Pancreas (tissue), 10 donors: Measurements from ENCODE around the gene VWA8. TPM values are rescaled to one million over a fixed set of nuclear protein-coding genes. Genes with fewer than 3 reads are reported as not detected.

ENCODE experiments used
- ATAC-seq, 4 donors: fragments of 200-7000 bp; cut with Tn5 transposase; one replicate each; pipeline versions ENCODE4 v1.8.0 to v1.9.1; 2020; ENCODE audit warnings: mild to moderate bottlenecking in 4 of 4, moderate library complexity in 4 of 4
- DNase-seq, 6 donors: peaks; one replicate each; pipeline ENCODE4 v3.0.0-alpha.2; 2020
- FAIRE-seq: peaks from 2 replicates; lab custom pipeline; 2012; peaks lifted over from hg19 to GRCh38; lab: Jason Lieb, UNC
- H3K27ac ChIP-seq, 4 donors: fragments of 200-600 bp; sonication (generic); 1 replicate in 3 of 4; 2 replicates in 1 of 4; pipeline versions ENCODE4 v1.5.0 to v1.8.0; 2020
- H3K27me3 ChIP-seq, 4 donors: fragments of 200-600 bp; one replicate each; pipeline ENCODE4 v1.8.0; 2021
- H3K36me3 ChIP-seq, 3 donors: fragments of 200-600 bp; sonication (generic) in 1 of 3; one replicate each; pipeline versions ENCODE4 v1.5.0 to v1.8.0; 2020 to 2021
- H3K4me1 ChIP-seq, 3 donors: fragments of 200-600 bp; one replicate each; pipeline ENCODE4 v1.8.0; 2021
- H3K4me3 ChIP-seq, 4 donors: fragments of 200-600 bp; sonication (generic) in 2 of 4; one replicate each; pipeline versions ENCODE4 v1.5.0 to v1.8.0; 2020 to 2021
- H3K9me3 ChIP-seq, 4 donors: fragments of 200-600 bp; one replicate each; pipeline ENCODE4 v1.8.0; 2021
- CTCF ChIP-seq, 4 donors: fragments of 200-600 bp; sonication (generic) in 3 of 4; IDR thresholded peaks; one replicate each; pipeline versions ENCODE4 v1.5.0 to v1.8.0; 2021; ENCODE audit warnings: antibody characterized with exemption in 4 of 4
- WGBS, 2 donors: extraction: QIAGEN DNeasy Blood & Tissue Kit; methylation state at CpG; one replicate each; pipeline ENCODE4 v1.1.7; 2013; 5-methylcytosine and 5-hydroxymethylcytosine counted together
- intact Hi-C, 3 donors: fragments of 100-400 bp; cut with DNase I; formaldehyde crosslinking; loops; one replicate each; pipeline versions ENCODE4 v1.11.1 to v1.14.2; 2022
- polyA plus RNA-seq, 2 donors: library from polyadenylated mRNA; stranded (reverse); fragments of 200-250 nt; gene quantifications; one replicate each; pipeline ENCODE4 v1.2.3, GENCODE V29; 2013
- total RNA-seq, 6 donors: library from RNA; stranded (reverse); fragmentation: NEBNext Ultra II Directional in 4 of 6; extraction: Animal tissue kit (Norgen Biotek cat#: 25700) in 4 of 6; gene quantifications; one replicate each; pipeline versions ENCODE4 v1.2.1 to v1.2.4, GENCODE V29; 2021 to 2023
- donor health status: healthy with polysubstance abuse.
- donor health status: DM: no; HTN: no; CAD: no; lungs with moderate emphysema.
- donor health status: DM: no; HTN: no; CAD: no.
- donor health status: control.
- donor health status: control.
- donor health status: Bipolar disorder and iron deficiency.
- donor health status: DM: yes; HTN: yes; CAD: no.
- donor health status: DM: no; HTN: no; CAD: no.
- donor health status: DM: no; HTN: no; CAD: no.
- donor health status: DM: yes; HTN: yes; CAD: no.

VWA8 gene
- total and polyA plus RNA-seq, 8 donors = 3.3 to 15.8 (median 9.2) TPM

DNA sequence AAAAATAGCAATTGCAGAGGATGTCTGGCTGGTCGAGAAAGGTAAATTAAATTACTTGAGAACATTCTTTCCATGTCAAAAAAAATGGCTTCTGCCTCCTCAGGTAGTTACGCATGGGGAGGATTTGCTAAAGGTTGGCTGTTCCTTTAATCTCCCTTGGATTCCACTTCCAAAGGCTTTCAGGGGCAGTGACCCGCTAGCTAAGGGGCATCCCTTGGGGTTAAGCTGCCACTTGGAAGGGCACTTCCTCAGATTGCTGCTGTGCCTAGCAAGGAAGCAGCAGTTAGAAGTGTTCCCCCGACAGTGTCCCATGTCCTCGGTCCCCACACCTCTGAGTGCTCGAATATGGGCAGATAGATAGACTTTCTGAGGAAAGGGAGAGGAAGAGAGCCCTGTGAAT lies 395.1 kb downstream of the VWA8 start:
- no peak for FAIRE-seq
- TF ChIP-seq CTCF (IDR thresholded peaks at IDR 0.05) = no peak
- H3K4me1 ChIP-seq = peaks cover 0 to 7% (median 0%) of the 10 kb centered on the region in 3 donors
- ATAC-seq = no peak
- H3K9me3 ChIP-seq = no peaks in the 10 kb centered on the region
- no peak for DNase-seq
- peaks cover 0 to 4% (median 2%) of the 10 kb centered on the region in 3 donors for H3K36me3 ChIP-seq
- H3K27me3 ChIP-seq = no peaks in the 10 kb centered on the region
- intact Hi-C loops = no loop called here
- H3K27ac ChIP-seq = no peak overlapping the region
- no peak overlapping the region for H3K4me3 ChIP-seq
- WGBS, 2 donors = 89 to 92% methylated on average over 6 of the region's 6 CpGs

DNA sequence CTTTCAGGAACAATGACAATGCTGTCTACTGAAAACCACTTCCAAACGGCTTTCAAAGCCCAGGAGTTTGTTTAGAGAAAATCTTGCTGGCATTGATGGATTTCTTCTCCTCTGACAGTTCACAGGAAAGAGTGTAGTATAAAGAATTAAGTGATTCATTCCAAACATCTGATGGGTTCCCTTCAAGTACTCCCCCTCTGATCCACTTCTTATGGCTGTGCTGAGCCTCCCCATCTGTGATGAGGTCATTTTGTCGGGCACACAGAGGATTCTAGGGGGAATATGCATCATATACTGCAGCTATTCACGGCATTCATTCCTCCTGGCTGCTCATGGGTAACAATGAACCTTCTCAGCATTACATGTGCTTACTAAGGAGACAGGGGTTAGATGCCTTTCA lies 395.7 kb downstream of the VWA8 start:
- no peak for FAIRE-seq
- 71% methylated on average over 3 of the region's 3 CpGs for WGBS, 2 donors
- TF ChIP-seq CTCF (IDR thresholded peaks at IDR 0.05) = no peak

GRCh38 chr13:41563984-41564365 lies 396.9 kb downstream of the VWA8 start:
- DNase-seq = no peak
- Histone ChIP-seq H3K4me3 (no peak overlapping the region), H3K27ac (no peak overlapping the region), H3K4me1 (peaks cover 0 to 7% (median 0%) of the 10 kb centered on the region in 3 donors), H3K27me3 (no peaks in the 10 kb centered on the region), H3K9me3 (no peaks in the 10 kb centered on the region), H3K36me3 (peaks cover 0 to 4% (median 2%) of the 10 kb centered on the region in 3 donors)
- FAIRE-seq = no peak
- TF ChIP-seq CTCF (IDR thresholded peaks at IDR 0.05) = no peak
- intact Hi-C loops = no loop called here
- 19 to 25% methylated on average over 2 of the region's 2 CpGs for WGBS, 2 donors
- no peak for ATAC-seq

More for the DNA sequence above, 395.7 kb downstream of the VWA8 start:
- Histone ChIP-seq H3K27ac (no peak overlapping the region), H3K27me3 (no peaks in the 10 kb centered on the region), H3K4me3 (no peak overlapping the region), H3K36me3 (peaks cover 0 to 4% (median 2%) of the 10 kb centered on the region in 3 donors), H3K9me3 (no peaks in the 10 kb centered on the region), H3K4me1 (peaks cover 0 to 7% (median 0%) of the 10 kb centered on the region in 3 donors)
- ATAC-seq (no peak), DNase-seq (no peak)
- intact Hi-C loops = no loop called here

- WGBS, 2 donors = 73 to 76% methylated on average over 7 of the region's 7 CpGs
- no peak for DNase-seq
- Histone ChIP-seq H3K27me3 (no peaks in the 10 kb centered on the region), H3K4me1 (peaks cover 0 to 7% (median 0%) of the 10 kb centered on the region in 3 donors), H3K27ac (no peak overlapping the region), H3K4me3 (no peak overlapping the region), H3K9me3 (no peaks in the 10 kb centered on the region), H3K36me3 (peaks cover 0 to 4% (median under 1%) of the 10 kb centered on the region in 3 donors)
- FAIRE-seq = no peak
- intact Hi-C loops = no loop called here
- no peak for TF ChIP-seq CTCF (IDR thresholded peaks at IDR 0.05)
- no peak for ATAC-seq
These were observed 397.4 kb downstream of the VWA8 start for GRCh38 chr13:41563341-41563983.

GRCh38 chr13:41562541-41563178 lies 398.2 kb downstream of the VWA8 start:
- FAIRE-seq = no peak
- TF ChIP-seq CTCF (IDR thresholded peaks at IDR 0.05) = no peak
- ATAC-seq = no peak
- H3K4me1 ChIP-seq = peaks cover 0 to 7% (median 0%) of the 10 kb centered on the region in 3 donors
- WGBS, 2 donors = 86 to 89% methylated on average over 6 of the region's 6 CpGs
- H3K36me3 ChIP-seq = peaks cover 0 to 2% (median 0%) of the 10 kb centered on the region in 3 donors
- H3K27me3 ChIP-seq = no peaks in the 10 kb centered on the region
- no peaks in the 10 kb centered on the region for H3K9me3 ChIP-seq
- no peak overlapping the region for H3K4me3 ChIP-seq
- intact Hi-C loops = no loop called here
- DNase-seq = no peak
- H3K27ac ChIP-seq = no peak overlapping the region
